ENCODE results near the gene AKAP1.
"Not testable (repeated sequence)": the region's sequence is repeated elsewhere in the genome, so short reads cannot be mapped to it uniquely, and the experiment has no call there.

The AKAP1 gene

GRCh38 chr17:57097832-57098421, 12.9 kb downstream of the AKAP1 start:
- no peak overlapping the region for H3K9ac ChIP-seq (ENCODE audit: insufficient read length, low read depth)
- H3K27me3 ChIP-seq (ENCODE audit: insufficient read depth, insufficient read length): no peaks in the 10 kb centered on the region
- H3K4me1 ChIP-seq (ENCODE audit: insufficient read depth, insufficient read length): peaks cover 21% of the 10 kb centered on the region
- H3K36me3 ChIP-seq (ENCODE audit: insufficient read depth, insufficient read length, low read length): peaks cover 5% of the 10 kb centered on the region
- no peak for DNase-seq (ENCODE audit: low read depth, low spot score)
- H3K4me3 ChIP-seq (ENCODE audit: insufficient read length, low read depth): no peak overlapping the region
- H3K9me3 ChIP-seq (ENCODE audit: insufficient read depth, low read length): no peaks in the 10 kb centered on the region
- TF ChIP-seq YY1 (IDR thresholded peaks at IDR 0.05; ENCODE audit: insufficient read depth, insufficient read length) (no peak), SUZ12 (IDR thresholded peaks at IDR 0.05; ENCODE audit: extremely low read depth, insufficient read depth, insufficient read length) (no peak), ZNF274 (IDR thresholded peaks at IDR 0.05; ENCODE audit: low read depth, low read length) (no peak)

- Histone ChIP-seq H3K27me3 (ENCODE audit: insufficient read depth, insufficient read length) (no peaks in the 10 kb centered on the region), H3K4me1 (ENCODE audit: insufficient read depth, insufficient read length) (peaks cover 19% of the 10 kb centered on the region), H3K9ac (ENCODE audit: insufficient read length, low read depth) (no peak overlapping the region), H3K4me3 (ENCODE audit: insufficient read length, low read depth) (no peak overlapping the region), H3K9me3 (ENCODE audit: insufficient read depth, low read length) (no peaks in the 10 kb centered on the region), H3K36me3 (ENCODE audit: insufficient read depth, insufficient read length, low read length) (peaks cover 5% of the 10 kb centered on the region)
- TF ChIP-seq ZNF274 (IDR thresholded peaks at IDR 0.05; ENCODE audit: low read depth, low read length) (no peak), SUZ12 (IDR thresholded peaks at IDR 0.05; ENCODE audit: extremely low read depth, insufficient read depth, insufficient read length) (no peak), YY1 (IDR thresholded peaks at IDR 0.05; ENCODE audit: insufficient read depth, insufficient read length) (no peak)
- no peak for DNase-seq (ENCODE audit: low read depth, low spot score)
Measured at GRCh38 chr17:57099165-57099564, 14.1 kb downstream of the AKAP1 start.

GRCh38 chr17:57102122-57102521, 17.1 kb downstream of the AKAP1 start:
- Histone ChIP-seq H3K9ac (ENCODE audit: insufficient read length, low read depth) (no peak overlapping the region), H3K27me3 (ENCODE audit: insufficient read depth, insufficient read length) (no peaks in the 10 kb centered on the region), H3K36me3 (ENCODE audit: insufficient read depth, insufficient read length, low read length) (peaks cover 13% of the 10 kb centered on the region), H3K9me3 (ENCODE audit: insufficient read depth, low read length) (no peaks in the 10 kb centered on the region), H3K4me1 (ENCODE audit: insufficient read depth, insufficient read length) (peaks cover 18% of the 10 kb centered on the region), H3K4me3 (ENCODE audit: insufficient read length, low read depth) (no peak overlapping the region)
- DNase-seq (ENCODE audit: low read depth, low spot score): no peak
- TF ChIP-seq ZNF274 (IDR thresholded peaks at IDR 0.05; ENCODE audit: low read depth, low read length) (no peak), YY1 (IDR thresholded peaks at IDR 0.05; ENCODE audit: insufficient read depth, insufficient read length) (no peak), SUZ12 (IDR thresholded peaks at IDR 0.05; ENCODE audit: extremely low read depth, insufficient read depth, insufficient read length) (no peak)

GRCh38 chr17:57102660-57103059, 17.6 kb downstream of the AKAP1 start:
- DNase-seq (ENCODE audit: low read depth, low spot score): not testable (repeated sequence)
- peaks cover 17% of the 10 kb centered on the region for H3K4me1 ChIP-seq (ENCODE audit: insufficient read depth, insufficient read length)

GRCh38 chr17:57104461-57105175, 19.6 kb downstream of the AKAP1 start:
- Histone ChIP-seq H3K36me3 (ENCODE audit: insufficient read depth, insufficient read length, low read length) (peaks cover 17% of the 10 kb centered on the region), H3K9ac (ENCODE audit: insufficient read length, low read depth) (no peak overlapping the region), H3K4me3 (ENCODE audit: insufficient read length, low read depth) (no peak overlapping the region), H3K27me3 (ENCODE audit: insufficient read depth, insufficient read length) (no peaks in the 10 kb centered on the region), H3K9me3 (ENCODE audit: insufficient read depth, low read length) (no peaks in the 10 kb centered on the region), H3K4me1 (ENCODE audit: insufficient read depth, insufficient read length) (peaks cover 17% of the 10 kb centered on the region)
- no peak for TF ChIP-seq YY1 (IDR thresholded peaks at IDR 0.05; ENCODE audit: insufficient read depth, insufficient read length)
- TF ChIP-seq ZNF274 (IDR thresholded peaks at IDR 0.05; ENCODE audit: low read depth, low read length): no peak
- TF ChIP-seq SUZ12 (IDR thresholded peaks at IDR 0.05; ENCODE audit: extremely low read depth, insufficient read depth, insufficient read length): no peak
- DNase-seq (ENCODE audit: low read depth, low spot score): no peak

More at GRCh38 chr17:57102660-57103059, 17.6 kb downstream of the AKAP1 start:
- H3K9me3 ChIP-seq (ENCODE audit: insufficient read depth, low read length); H3K4me3 ChIP-seq (ENCODE audit: insufficient read length, low read depth); H3K9ac ChIP-seq (ENCODE audit: insufficient read length, low read depth); H3K27me3 ChIP-seq (ENCODE audit: insufficient read depth, insufficient read length): not testable (repeated sequence)
- H3K36me3 ChIP-seq (ENCODE audit: insufficient read depth, insufficient read length, low read length): peaks cover 13% of the 10 kb centered on the region

- no peaks in the 10 kb centered on the region for H3K9me3 ChIP-seq (ENCODE audit: insufficient read depth, low read length)
- no peak for DNase-seq (ENCODE audit: low read depth, low spot score)
- H3K4me3 ChIP-seq (ENCODE audit: insufficient read length, low read depth): no peak overlapping the region
- peaks cover 17% of the 10 kb centered on the region for H3K36me3 ChIP-seq (ENCODE audit: insufficient read depth, insufficient read length, low read length)
- H3K4me1 ChIP-seq (ENCODE audit: insufficient read depth, insufficient read length): peaks cover 19% of the 10 kb centered on the region
- H3K9ac ChIP-seq (ENCODE audit: insufficient read length, low read depth): no peak overlapping the region
- no peaks in the 10 kb centered on the region for H3K27me3 ChIP-seq (ENCODE audit: insufficient read depth, insufficient read length)
- TF ChIP-seq YY1 (IDR thresholded peaks at IDR 0.05; ENCODE audit: insufficient read depth, insufficient read length) (no peak), ZNF274 (IDR thresholded peaks at IDR 0.05; ENCODE audit: low read depth, low read length) (no peak), SUZ12 (IDR thresholded peaks at IDR 0.05; ENCODE audit: extremely low read depth, insufficient read depth, insufficient read length) (no peak)
Measured at GRCh38 chr17:57105591-57105990, 20.5 kb downstream of the AKAP1 start.

- TF ChIP-seq ZNF274 (IDR thresholded peaks at IDR 0.05; ENCODE audit: low read depth, low read length) (no peak), SUZ12 (IDR thresholded peaks at IDR 0.05; ENCODE audit: extremely low read depth, insufficient read depth, insufficient read length) (no peak), YY1 (IDR thresholded peaks at IDR 0.05; ENCODE audit: insufficient read depth, insufficient read length) (no peak)
- Histone ChIP-seq H3K4me1 (ENCODE audit: insufficient read depth, insufficient read length) (peaks cover 19% of the 10 kb centered on the region), H3K4me3 (ENCODE audit: insufficient read length, low read depth) (no peak overlapping the region), H3K27me3 (ENCODE audit: insufficient read depth, insufficient read length) (no peaks in the 10 kb centered on the region), H3K36me3 (ENCODE audit: insufficient read depth, insufficient read length, low read length) (peaks cover 17% of the 10 kb centered on the region), H3K9ac (ENCODE audit: insufficient read length, low read depth) (no peak overlapping the region), H3K9me3 (ENCODE audit: insufficient read depth, low read length) (no peaks in the 10 kb centered on the region)
- DNase-seq (ENCODE audit: low read depth, low spot score): no peak
Measured at GRCh38 chr17:57106107-57106835, 21.2 kb downstream of the AKAP1 start.

Measured in NT2/D1 (cell line).